ENCODE data around the gene BAZ2B. TPM values are rescaled to one million over a fixed set of nuclear protein-coding genes. Genes with fewer than 3 reads are reported as not detected.

BAZ2B gene
- total and polyA plus RNA-seq, 2 experiments from 2014 or later: 51.7 to 62.9 TPM

- no peaks in the 10 kb centered on the region for H3K27me3 Mint-ChIP-seq (ENCODE audit: insufficient read depth, low read depth, poor library complexity)
- no peak overlapping the region for H3K27ac Mint-ChIP-seq
- H3K27me3 ChIP-seq (ENCODE audit: insufficient read depth): no peaks in the 10 kb centered on the region
- H4K20me1 ChIP-seq (replicated peaks; ENCODE audit: insufficient read depth): no peaks in the 10 kb centered on the region
- TF ChIP-seq EZH2phosphoT487 (IDR thresholded peaks at IDR 0.05; ENCODE audit: unreplicated experiment) (no peak), CREB1 (CRISPR knock-in tag; IDR thresholded peaks at IDR 0.05; ENCODE audit: low read depth) (no peak), NANOG (IDR thresholded peaks at IDR 0.05; ENCODE audit: borderline replicate concordance) (no peak), CTCF (conservative IDR thresholded peaks at IDR 0.05; ENCODE audit: low read depth in 2 of 2) (no peak), ZNF462 (CRISPR knock-in tag; IDR thresholded peaks at IDR 0.05) (no peak), STAT1 (IDR thresholded peaks at IDR 0.05; ENCODE audit: unreplicated experiment) (no peak), JUNB (IDR thresholded peaks at IDR 0.05; ENCODE audit: unreplicated experiment) (no peak), REST (IDR thresholded peaks at IDR 0.05; ENCODE audit: unreplicated experiment) (no peak)
- no peaks in the 10 kb centered on the region for H3K9me2 ChIP-seq (ENCODE audit: insufficient read depth)
- no peak overlapping the region for H2AFZ ChIP-seq
- H3K4me3 ChIP-seq: no peak overlapping the region
- H3K27ac ChIP-seq (ENCODE audit: low read depth): no peak overlapping the region
- ATAC-seq: no peak
- H3K4me1 ChIP-seq (ENCODE audit: insufficient read depth): peaks cover 10% of the 10 kb centered on the region; the same call in 1 of the 2 replicates
- no peaks in the 10 kb centered on the region for H3F3A ChIP-seq (replicated peaks; ENCODE audit: low read depth)
- H3K4me3 Mint-ChIP-seq: no peak overlapping the region
- no peak for DNase-seq (ENCODE audit: low spot score)
- peaks cover 74% of the 10 kb centered on the region for H3K79me2 ChIP-seq (replicated peaks; ENCODE audit: insufficient read depth)
- H3K36me3 ChIP-seq (ENCODE audit: insufficient read depth): no peaks in the 10 kb centered on the region
- no peak overlapping the region for H3K4me2 ChIP-seq
- no peaks in the 10 kb centered on the region for H3K9me3 Mint-ChIP-seq
- H3K36me3 Mint-ChIP-seq (ENCODE audit: low read depth): peaks cover 13% of the 10 kb centered on the region
- H3K4me1 Mint-ChIP-seq: peaks cover 24% of the 10 kb centered on the region
Measured at GRCh38 chr2:159561242-159561641, 55.1 kb downstream of the BAZ2B start.

All from GM23338 (cell line).